HG03196 (cell line): ENCODE data around the gene SLC16A9.

ENCODE experiments used
- ATAC-seq: cut with Tn5 transposase; IDR thresholded peaks from one replicate; pipeline ENCODE4 v1.9.1; 2021; ENCODE audit not compliant: unreplicated experiment

SLC16A9 gene

DNA sequence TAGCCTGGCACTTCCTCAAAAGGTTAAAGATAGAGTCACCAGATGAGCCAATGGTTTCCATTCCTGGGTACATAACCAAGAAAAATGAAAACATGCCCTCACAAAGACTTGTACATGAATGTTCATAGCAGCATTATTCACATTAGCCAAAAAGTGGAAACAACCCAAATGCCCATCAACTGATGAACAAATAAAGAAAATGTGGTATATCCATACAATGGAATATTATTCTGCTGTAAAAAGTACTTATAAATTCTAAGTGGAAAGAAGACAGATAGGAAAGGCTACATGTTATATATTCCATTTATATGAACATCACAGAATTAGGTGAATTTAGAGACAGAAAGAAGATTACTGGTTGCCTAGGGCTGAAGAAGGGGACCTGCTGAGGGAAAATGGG is 10.7 kb upstream of the SLC16A9 start:
- ATAC-seq, result no peak

DNA sequence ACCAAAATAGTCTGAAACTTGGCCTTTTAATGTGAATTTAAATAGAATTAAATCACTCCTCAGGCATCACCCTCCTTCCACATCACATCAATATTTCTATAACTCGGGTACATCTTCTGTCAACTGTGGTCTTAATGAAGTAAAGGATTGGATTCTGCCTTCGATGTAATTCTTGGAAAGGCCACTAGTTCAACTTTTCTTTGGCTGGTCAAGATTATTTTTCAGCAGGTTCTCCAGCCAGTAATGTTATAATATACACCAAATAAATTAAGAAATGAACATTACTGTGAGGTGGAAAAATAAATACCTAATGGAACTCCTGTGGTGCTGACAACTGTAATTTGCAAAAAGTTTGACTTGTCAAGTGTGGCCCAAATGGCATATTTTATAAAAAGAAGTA is 9.7 kb upstream of the SLC16A9 start:
- no peak for ATAC-seq

DNA sequence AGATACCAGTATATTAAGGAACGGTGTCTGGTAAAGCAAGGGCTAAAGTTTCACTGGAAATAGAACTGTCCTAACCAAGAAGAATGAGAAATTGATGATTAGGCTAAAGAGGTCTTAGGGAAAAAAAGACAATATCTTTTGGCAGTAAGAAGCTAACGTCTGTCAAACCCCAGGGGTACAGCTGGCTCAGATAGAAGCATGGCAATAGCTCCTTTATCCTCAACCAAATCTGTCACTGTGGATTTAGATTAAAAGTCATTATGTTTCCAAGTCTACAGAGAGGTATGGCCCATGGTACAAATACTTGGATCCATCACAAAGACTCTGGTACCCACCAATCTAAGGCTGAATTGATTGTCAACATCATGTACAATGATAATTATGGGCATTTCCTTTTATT is 8.6 kb upstream of the SLC16A9 start:
- ATAC-seq, result no peak

DNA sequence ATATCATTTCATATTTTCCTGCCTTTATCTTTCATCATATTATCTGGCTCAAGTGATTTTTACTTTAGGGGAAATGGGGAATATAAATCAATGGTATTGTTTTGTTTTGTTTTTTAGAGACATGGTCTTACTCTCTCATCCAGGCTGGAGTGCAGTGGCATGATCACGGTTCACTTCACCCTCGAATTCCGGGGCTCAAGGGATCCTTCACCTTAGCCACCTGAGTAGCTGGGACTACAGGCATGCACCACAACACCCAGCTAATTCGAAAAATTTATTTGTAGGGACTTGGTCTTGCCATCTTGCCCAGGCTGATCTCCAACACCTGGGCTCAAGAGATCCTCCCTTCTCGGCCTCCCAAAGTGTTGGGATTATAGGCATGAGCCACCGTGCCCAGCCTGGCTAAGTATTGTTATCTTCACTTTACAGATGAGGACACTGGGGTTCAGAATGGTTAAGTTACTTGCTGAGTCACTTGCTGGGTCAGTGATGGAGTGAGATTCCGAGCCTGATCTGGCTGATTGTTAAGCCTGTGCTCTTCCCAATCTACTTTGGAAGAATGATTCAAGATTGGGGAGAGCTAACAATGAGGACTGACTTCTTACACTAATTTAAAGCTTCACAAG is 3.7 kb upstream of the SLC16A9 start:
- ATAC-seq, result no peak

DNA sequence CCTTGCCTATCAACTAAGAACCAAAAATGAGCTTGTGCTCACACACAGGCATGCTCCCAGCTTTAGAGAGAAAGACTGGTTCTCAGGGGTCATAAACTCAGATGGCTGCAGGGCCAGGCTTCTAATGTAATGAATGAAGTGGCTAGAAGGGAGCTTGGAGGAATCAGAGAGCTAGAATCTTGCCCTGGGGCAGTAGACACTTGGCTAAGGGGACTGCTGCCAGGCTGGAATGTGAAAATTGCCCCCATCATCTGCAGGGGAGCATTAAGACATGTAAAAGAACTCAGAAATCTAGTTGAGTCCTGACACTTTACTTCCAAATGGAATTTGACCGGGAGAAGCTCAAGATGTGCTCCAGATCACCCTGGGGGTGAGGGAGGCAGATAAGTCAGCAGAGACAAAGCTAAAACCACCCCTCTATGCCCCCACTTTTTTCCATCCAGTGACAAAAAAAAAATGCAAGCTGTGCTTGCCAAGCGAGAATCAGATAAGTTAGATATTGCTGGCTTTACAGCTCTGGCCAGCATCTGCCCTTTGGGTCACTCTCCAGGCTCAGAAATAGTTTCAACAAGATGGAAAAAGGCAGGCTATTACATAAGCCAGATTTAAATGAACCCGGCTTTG is 2.3 kb upstream of the SLC16A9 start:
- no peak for ATAC-seq

DNA sequence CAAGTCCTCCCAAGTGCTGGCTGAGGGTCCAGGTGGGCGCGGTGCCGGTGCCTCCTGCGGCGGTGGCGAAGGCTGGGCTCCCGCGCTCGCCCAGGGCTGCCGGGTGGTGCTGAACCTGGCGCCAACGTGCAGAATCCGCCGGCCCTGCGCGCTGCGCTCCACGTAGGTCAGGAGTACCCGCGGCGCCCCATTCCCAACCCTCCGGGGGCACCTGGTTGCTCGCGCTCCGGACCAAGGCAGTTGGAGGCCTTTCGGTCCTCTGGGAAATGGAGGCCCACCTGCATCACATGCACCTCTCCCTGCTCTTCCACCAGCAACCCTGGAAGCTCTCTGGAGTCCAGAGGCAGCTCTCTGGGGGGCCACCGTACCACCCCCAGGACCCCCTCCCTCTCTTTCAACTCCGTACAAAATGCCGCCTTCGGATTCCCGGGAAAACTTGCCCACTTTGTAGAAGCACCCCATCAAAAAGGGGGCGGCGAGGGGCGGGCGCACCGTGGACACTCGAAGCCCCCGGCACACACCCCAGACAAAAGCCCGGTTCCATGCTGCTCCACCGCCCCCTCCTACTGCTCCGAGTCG is 745 bp downstream of the SLC16A9 start:
- no peak for ATAC-seq

DNA sequence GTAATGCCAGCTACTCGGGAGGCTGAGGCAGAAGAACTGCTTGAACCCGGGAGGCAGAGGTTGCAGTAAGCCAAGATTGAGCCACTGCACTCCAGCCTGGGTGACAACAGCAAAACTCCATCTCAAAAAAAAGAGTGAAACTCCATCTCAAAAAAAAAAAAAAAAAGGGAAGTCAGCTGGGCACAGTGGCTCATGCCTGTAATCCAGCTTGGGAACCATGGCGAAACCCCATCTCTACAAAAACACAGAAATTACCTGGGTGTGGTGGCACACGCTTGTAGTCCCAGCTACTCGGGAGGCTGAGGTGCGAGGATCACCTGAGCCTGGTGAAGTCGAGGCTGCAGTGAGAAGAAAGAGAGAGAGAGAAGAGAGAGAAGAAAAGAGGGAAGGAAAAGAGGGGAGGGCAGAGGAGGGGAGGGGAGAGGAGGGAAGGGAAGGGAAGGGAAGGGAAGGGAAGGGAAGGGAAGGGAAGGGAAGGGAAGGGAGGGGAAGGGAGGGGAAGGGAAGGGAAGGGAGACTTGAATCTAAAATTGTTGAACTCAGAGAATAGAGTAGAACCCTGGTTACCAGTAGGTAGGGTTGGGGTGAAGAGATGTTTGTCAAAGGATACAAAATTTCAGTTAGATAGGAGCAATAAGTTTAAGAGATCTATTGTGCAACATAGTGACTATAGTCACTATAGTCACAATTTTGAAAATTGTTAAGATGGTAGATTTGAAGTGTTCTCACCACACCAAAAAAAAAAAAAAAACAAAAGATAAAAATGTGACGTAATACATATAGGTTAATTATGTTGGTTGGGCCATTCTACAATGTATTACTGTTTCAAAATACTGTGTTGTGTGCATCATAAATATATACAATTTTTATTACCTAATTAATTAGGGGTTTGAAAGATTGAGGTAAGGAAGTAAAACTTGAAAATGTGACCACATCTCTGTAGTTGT is 2.5 kb downstream of the SLC16A9 start:
- no peak for ATAC-seq

DNA sequence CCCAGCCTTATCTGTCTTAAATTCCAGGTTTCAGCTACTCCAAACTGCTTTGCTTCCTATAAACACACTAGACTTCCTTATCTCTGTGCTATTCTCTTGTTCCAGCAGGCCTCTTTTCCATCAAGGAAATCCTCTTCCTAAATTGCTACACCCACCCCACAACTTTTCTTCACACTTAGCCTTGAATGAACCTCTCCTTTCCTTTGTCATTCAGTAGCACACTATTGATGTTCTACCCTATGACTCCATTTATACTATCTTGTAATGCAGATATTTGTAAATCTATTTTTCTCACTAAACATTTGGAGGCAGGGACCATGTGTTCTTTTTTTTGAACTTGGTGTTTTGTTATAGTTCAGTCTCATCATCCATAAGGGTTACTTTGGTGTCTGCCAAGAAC is 3.7 kb downstream of the SLC16A9 start:
- no peak for ATAC-seq

DNA sequence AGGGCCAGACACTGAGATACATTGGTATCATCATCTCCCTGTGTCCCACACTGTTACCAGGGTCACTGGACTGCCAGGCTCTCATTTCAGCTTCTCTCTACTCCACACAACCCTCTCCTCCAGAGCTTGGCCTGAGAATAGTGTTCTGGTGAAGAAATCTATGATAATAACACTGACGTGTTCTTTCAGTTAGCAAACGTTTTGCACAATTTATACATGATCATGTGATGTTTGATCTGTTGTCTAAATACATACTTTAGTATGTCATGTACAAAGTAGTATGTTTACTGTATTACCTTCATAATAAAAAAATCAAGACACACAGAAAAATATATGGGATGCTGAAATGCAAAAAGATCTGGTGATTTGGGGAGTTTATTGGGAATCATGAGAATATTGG is 5.0 kb downstream of the SLC16A9 start:
- ATAC-seq, result no peak

DNA sequence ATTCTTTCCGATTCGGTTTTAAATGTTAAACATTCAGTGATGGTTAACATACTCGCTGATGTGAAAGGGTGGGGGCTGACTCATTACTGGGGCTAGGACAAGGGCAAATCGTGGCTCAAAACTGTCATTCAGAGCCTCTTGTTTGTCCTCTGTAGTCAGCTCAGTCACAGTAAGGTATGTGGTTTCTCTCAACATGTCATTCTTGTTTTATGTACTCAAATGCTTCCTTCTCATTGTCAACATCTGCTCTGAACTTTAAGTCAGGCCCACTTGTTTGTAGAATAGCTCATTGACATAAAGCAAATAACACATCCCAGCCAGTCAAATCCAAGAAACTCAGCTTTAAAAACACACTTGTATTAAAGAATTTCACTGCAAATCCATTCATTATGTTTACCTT is 7.3 kb downstream of the SLC16A9 start:
- ATAC-seq, result no peak

DNA sequence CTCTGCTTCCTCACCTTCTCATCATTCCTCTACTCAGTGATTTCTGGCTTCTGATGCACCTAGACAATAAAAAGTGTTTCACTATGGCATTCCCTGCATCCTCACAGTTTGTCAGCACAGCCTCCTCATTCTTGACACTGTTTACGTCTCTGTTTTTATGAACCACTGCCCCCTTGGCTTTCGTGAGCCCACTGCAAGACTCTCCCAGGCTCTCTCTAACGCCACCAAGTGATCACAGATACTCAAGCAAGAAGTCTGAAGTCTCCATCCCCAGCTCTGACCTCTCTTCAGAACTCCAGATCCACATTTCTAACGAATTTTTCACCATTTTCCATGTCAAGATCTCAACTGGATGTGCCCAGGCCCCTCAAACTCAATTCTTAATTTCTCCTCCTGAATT is 8.9 kb downstream of the SLC16A9 start:
- ATAC-seq, result no peak

DNA sequence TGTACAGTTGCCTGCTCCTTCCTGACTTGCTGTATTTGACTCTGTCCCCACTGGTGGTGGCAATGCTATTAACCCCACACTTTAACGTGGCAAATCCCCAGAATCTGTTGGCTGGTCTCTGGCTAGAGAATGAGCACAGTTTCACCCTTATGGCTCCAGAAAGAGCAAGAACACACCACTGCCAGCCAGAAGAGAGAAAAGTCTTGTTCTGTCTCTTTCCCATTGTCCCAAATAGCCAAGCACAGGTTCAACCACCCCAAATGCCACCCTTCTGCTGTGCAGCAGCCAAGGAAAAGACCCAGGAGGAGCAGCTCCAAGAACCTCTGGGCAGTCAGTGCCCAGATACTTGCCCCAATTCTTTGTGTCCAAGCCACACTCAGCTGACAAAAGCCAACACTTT is 11.3 kb downstream of the SLC16A9 start:
- ATAC-seq, result no peak

DNA sequence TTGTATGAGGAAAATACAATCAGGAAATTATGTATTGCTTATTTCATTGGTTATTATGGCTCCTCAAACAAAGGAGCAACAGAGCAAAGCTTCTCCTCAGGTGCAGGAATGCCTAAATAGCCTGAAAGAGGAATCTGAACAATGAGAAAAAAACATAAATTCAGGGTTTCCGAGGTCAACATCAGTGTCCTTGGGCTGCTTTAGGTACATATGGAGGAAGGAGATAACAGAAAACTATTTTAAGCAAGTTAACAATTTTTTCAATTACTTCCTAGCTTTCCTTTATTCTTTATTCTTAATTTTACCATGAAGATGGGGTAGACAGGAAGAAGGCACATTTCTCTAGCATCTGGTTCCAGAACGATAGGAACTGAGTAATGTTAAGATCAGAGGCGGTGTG is 14.0 kb downstream of the SLC16A9 start:
- no peak for ATAC-seq

DNA sequence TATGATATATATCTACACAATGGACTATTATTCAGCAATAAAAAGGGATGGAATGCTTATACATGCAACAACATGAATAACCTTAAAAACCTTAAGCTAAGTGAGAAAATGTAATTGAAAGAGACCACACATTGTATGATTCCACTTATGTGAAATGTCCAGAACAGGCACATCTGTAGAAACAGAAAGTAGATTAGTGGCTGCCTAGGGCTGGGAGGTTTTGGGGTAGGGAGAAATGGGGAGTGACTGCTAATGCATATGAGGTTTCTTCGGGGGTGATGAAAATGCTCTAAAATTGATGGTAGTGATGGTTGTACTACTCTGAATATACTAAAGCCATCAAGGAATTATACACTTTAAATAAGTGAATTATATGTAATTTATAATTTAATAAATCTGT is 14.7 kb downstream of the SLC16A9 start:
- ATAC-seq, result no peak

DNA sequence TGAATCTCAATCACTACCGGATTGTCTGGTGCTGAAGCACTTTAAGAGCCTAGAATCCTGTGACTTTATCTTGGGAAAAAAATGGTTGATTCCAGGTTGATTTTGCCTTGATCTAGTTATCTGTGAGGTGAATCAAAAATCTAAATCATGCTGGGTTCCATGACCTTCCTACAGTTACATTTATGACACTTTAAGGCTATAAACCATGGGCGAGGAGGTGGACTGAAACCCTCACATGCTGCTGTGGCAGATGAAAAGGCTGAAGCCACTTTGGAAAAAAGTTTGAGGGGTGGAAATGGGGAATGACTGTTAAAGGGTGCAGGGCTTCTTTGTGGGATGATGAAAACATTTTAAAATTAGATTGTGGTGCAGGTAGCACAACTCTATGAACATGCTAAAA is 17.5 kb downstream of the SLC16A9 start:
- no peak for ATAC-seq

DNA sequence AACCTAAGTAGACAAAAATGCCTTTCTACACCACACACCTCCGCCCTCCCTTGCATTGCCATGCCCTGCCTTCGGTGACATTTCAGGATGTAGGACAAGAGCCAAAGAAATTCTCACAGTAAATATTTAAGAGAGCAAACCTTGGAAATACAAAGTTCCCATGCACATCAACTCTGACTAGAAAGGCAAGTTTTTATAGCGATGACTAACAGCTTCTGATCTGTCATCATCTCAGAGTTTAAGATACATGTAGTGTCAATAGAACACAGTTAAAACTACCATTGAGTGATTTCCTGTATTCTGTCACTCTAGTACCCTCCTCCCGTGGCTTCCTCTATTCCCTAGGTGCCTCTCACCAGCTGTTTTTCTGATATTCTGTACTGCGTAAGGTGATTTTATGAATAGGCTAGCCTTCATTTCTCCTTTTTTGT is 20.7 kb downstream of the SLC16A9 start:
- ATAC-seq, result no peak

DNA sequence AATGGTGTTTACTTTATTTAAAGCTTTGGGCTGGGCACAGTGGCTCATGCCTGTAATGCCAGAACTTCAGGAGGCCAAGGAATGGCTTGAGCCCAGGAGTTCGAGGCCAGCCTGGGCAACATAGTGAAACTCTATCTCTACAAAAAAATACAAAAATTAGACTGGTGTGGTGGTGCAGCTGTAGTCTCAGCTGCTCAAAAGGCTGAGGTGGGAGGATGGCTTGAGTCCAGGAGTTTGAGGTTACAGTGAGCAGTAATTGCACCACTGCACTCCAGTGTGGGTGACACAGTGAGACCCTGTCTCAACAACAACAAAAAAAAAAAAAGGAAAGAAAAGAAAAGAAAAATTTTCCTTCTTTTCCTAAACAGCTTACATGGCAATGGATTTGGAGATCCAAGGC is 22.0 kb downstream of the SLC16A9 start:
- no peak for ATAC-seq

DNA sequence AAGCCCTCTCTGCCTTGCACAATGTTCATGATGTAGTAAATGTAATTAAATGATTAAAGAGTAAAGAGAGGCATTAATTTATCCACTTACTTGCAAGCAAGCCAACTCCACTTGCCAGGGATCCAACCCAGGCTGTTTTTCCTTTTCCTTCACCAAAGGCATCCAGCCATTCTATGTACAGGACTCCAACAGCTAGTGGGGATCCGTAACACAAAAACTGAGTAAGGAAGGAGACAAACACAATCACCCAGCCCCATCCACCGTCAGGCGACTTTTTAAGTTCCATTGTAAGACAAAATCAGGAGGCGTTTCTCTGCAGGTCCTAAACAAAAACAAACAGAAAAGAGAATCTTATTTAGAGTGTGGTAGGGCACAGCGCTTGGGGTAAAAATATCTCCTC is 25.6 kb downstream of the SLC16A9 start:
- no peak for ATAC-seq

DNA sequence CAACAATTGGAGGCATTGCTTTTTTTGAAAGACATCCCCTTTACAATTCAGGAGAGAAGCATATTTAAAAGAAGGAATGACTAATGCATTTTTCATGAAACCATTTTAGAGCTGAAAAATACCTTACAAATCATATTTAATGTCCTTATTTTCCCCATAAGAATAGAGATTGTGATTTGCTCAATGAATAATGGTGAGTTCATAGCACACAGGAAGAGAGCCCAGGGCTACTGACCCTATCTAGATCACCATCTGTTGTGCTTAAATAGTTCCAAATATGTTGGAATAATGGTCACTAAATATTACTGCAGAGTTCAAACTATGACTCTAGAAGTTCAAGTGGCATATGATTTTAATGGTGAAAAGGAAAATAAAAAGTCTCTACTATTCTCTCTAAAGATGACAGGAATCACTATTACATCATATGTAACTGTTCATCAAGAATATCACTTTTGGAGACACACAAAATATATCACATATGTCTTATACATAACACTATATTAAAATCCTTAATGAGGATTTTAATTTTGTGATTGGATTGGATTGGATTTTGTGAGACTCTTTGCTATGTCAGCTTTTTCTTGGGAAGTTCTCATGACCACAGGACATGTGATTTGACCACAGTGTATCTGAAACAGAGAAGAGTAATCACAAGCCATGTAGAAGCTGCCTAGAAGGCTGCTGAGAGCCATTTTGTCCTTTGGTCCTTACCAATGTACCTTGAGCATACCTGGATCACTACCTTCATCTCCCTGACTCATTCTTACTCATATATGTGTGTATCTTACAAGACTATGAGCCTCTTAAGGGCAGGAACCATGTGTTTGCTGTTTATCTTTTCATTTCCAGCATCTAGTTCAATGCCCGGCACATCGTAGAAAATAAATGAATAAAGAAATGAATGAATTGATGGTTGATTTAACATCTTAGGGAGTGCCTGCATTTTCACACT is 26.4 kb downstream of the SLC16A9 start:
- ATAC-seq, result no peak

DNA sequence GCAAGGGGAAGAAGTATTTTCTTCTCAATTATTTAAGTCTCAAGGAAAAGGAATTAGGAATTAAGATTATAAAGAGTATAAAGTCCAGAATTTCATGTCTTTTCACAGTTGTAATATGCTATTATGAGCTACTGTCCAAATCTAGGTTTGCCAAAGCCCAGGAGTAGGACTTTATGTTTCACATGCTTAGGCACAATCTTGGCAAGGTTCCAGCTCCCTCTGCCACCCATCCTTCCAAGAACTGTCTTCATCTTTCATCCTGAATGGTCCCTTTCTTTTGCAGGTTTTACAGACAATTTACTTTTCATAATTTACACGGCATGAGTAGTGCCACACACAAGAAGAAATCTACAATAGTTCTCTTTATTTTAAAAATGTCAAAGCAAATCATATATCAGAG is 29.5 kb downstream of the SLC16A9 start:
- no peak for ATAC-seq

DNA sequence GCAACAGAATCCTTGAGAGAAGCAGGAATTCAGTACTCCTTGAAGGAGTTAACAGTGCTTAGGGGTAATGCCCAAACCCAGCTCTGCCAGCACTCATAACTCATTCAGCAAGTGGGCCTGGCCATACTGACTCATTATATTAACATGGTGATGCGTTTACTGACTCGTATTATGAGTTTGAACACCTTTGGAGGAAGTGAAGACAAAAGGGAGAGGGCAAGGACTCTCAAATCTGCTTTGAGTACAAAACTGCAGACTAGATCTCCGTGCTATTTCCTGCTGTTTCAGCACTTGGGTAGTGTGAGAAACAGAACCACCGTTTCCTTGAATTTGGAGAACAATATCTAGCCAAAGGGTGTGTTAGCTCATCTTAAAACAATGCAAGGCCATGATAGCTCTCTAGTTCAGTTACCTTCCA is 30.8 kb downstream of the SLC16A9 start:
- no peak for ATAC-seq
